Measurements from ENCODE around the gene DACH1.
"Not testable (repeated sequence)": the region's sequence is repeated elsewhere in the genome, so short reads cannot be mapped to it uniquely, and the experiment has no call there.

The DACH1 gene

GRCh38 chr13:71866335-71867130, 471 bp downstream of the DACH1 start:
- in situ Hi-C loops (cut with HindIII; ENCODE audit: low sequenced_read_pairs), result no loop called here

GRCh38 chr13:71865874-71866334, 1.1 kb downstream of the DACH1 start:
- in situ Hi-C loops (cut with HindIII; ENCODE audit: low sequenced_read_pairs), result no loop called here

DNA sequence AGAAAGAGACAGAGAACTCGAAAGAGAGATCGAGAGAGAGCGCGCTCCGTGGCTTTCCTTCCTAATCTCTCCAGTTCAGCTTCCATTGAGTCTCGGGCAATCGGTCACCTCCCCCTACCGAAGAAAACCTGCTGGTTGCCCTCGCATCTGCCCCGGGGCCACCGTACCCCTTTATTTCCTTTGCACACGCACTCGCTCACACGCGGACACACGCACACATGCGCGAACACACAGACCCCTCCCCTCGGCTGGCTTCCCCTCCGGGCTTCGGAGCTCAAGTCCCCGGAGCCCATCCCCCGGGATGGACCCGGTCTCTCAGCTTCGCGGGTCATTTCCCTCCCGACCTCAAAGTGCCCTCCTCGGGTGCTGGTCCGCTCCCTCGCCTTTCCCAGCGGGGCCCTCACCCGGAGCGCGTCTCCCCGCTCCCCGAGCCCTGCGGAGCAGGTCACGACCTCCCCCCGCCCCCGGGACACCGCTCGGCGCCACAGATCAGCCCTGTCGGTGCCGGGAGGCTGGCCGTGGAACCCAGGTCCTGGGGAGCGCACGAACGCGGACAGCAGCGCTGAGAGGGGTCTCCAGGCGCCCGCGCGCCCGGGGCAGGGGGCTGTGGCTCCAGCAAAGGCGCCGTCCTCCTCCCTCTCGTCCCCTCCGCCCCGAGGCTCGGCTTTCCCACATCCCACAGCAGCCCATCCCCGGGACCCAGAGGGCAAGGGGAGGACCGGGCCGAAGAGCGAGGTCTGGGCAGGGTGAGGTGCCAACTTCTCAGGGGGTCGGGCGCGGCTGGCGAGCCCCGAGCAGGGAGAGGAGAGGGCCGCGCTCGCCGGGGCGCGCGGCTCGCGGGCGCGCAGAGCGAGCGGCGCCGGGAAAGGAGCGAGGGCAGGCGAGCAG, 1.8 kb downstream of the DACH1 start:
- in situ Hi-C loops (cut with HindIII; ENCODE audit: low sequenced_read_pairs), result no loop called here

DNA sequence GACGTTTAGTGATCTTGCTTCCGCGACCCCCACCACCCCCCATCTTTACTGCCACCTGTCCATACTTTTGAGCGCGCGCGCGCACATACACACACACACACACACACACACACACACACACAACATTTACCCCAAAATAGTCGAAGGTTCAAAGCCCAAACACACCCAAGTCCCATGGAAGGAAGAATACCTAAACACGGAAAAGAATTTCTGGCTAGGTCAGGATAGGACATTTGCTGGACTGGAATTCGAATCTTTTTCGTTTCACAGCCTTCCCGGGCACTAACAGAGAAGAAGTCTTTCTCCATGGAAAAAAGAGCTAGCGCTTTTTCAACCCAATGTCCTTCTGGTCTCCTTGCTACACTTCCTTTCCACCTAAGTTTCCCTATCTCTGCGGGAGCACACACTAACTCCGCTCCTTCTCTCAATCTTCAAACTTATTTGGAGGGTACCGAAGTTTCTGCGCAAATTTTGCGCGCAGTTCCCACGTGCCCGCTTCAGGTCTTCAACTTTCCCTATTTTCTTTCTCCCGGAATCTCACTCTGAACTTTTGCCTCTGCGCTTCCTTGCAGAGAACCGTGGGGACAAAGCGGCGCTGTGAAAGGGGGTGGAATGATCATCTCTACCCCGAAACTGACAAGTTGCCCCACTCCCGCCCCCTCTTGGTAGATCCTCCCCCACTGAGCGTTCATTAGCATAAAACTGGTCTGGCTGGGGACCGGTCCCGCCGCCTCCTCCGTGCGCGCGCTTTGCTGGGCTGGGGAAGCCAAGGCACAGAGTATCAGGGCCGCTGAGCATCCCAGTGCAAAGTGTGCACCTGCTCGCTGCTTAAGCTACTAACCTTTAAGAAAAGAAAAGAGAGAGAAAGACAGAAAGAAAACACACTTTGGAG, 2.7 kb downstream of the DACH1 start:
- in situ Hi-C loops (cut with HindIII; ENCODE audit: low sequenced_read_pairs), result no loop called here

DNA sequence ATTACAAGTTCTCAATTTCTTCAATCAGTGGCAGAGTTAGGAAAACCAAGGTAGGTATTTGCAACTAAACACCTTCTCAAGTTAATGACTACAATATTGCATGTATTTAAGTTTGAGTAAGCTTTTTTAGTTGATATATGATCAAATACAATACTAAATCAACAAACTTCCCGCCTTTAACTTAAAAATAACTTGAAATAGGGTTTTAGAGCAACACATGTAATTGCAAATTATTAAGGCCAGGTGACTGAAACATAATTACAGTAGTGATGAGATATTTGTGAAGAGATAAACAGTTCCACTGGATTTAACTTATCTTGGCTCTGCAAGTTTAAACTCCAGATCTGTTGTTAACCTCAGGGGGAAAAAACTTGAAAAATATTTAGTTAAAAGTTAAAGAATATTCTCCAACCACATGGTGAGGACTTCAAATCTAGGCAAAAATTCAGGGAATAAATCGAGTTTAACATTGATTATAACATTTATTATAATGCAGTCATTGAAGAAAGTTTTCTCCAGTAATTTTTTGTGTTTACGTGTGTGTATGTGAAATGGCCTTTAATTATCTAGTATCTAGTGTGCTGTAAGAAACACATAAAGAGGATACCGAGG, 3.6 kb downstream of the DACH1 start:
- in situ Hi-C loops (cut with HindIII; ENCODE audit: low sequenced_read_pairs), result no loop called here

GRCh38 chr13:71862459-71862943, 4.5 kb downstream of the DACH1 start:
- in situ Hi-C loops (cut with HindIII; ENCODE audit: low sequenced_read_pairs), result no loop called here

GRCh38 chr13:71861769-71862458, 5.1 kb downstream of the DACH1 start:
- in situ Hi-C loops (cut with HindIII; ENCODE audit: low sequenced_read_pairs), result no loop called here

- in situ Hi-C loops (cut with HindIII; ENCODE audit: low sequenced_read_pairs), result no loop called here
Measured at GRCh38 chr13:71860547-71861138, 6.4 kb downstream of the DACH1 start.

DNA sequence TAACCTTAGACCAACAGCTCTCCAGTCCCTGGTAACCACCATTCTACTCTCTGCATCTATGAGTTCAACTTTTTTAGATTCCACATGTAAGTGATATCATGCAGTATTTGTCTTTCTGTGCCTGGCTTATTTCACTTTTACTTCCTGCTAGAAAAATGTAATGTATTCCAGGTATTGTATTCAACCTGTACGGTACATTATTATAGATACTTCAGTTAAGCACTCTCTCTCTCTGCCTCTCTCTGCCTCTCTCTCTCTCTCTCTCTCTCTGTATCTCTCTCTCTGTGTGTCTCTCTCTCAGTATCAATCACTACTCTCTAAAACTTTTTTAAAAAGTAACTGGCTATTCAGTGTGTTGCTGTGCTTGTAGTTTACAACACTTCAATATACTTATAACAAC, 8.4 kb downstream of the DACH1 start:
- in situ Hi-C loops (cut with HindIII; ENCODE audit: low sequenced_read_pairs), result no loop called here

GRCh38 chr13:71856548-71857043, 10.4 kb downstream of the DACH1 start:
- in situ Hi-C loops (cut with HindIII; ENCODE audit: low sequenced_read_pairs), result no loop called here

GRCh38 chr13:71854401-71854800, 12.6 kb downstream of the DACH1 start:
- in situ Hi-C loops (cut with HindIII; ENCODE audit: low sequenced_read_pairs), result no loop called here

- in situ Hi-C loops (cut with HindIII; ENCODE audit: low sequenced_read_pairs), result no loop called here
Measured at GRCh38 chr13:71853725-71854124, 13.3 kb downstream of the DACH1 start.

GRCh38 chr13:71852736-71853135, 14.3 kb downstream of the DACH1 start:
- in situ Hi-C loops (cut with HindIII; ENCODE audit: low sequenced_read_pairs), result no loop called here

- in situ Hi-C loops (cut with HindIII; ENCODE audit: low sequenced_read_pairs), result no loop called here
Measured at GRCh38 chr13:71851498-71852409, 15.2 kb downstream of the DACH1 start.

- in situ Hi-C loops (cut with HindIII; ENCODE audit: low sequenced_read_pairs), result no loop called here
Measured at GRCh38 chr13:71842003-71842402, 25.0 kb downstream of the DACH1 start.

GRCh38 chr13:71838842-71839241, 28.2 kb downstream of the DACH1 start:
- in situ Hi-C loops (cut with HindIII; ENCODE audit: low sequenced_read_pairs), result no loop called here

DNA sequence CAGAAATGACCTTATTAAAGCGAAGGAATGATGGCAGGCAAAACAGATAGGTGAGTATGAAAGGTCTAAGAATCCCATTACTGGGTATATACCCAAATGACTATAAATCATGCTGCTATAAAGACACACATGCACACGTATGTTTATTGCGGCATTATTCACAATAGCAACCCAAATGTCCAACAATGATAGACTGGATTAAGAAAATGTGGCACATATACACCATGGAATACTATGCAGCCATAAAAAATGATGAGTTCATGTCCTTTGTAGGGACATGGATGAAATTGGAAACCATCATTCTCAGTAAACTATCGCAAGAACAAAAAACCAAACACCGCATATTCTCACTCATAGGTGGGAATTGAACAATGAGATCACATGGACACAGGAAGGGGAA, 29.4 kb downstream of the DACH1 start:
- in situ Hi-C loops (cut with HindIII; ENCODE audit: low sequenced_read_pairs), result not testable (repeated sequence)

DNA sequence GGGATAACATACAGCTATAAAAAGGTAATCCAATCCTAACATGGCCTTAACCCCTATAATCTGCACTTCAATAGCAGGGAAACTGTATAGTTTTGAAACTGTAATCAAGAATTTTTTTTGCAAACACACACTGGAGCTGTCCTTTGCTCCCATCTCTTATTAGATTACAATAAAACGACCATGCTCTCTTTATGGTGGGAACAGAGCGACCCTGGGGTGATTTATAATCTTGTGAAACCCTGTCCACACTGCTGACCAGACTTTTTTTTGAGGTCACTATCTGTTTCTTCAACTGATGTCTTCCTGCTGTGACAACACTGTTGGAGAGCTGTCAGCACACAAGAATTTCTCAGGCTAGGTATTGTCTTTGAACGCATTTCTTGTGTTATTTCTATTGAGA, 35.3 kb downstream of the DACH1 start:
- in situ Hi-C loops (cut with HindIII; ENCODE audit: low sequenced_read_pairs), result no loop called here

Measured in endothelial cell of hepatic sinusoid (primary cell).